ENCODE data around the gene PPEF2.

The PPEF2 gene

DNA sequence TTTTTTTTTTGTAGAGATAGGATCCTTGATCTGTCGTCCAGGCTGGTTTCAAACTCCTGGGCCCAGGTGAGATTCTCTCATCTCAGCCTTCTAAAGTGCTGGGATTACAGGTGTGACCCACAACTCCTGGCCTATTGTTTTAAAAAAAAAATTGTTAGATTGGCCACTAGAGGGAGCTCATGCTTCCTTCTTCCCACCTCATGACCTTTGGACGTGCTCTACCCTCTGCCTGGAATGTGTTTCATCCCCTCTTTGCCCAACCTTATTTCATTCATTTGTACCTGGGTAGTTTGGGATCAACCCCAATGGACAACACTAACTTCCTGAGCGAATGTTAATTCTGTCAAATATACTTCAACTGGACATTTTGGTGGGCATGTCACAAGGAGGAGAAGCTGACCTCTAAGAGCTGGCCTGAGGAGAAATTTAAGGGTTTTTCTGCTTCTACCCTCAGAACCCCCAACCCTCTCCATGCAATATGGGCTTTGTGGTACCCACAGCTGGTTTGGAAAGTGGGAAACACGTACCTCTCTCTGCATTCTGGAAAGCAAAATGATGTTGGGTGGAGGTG is 6.4 kb downstream of the PPEF2 start:
- DNase-seq: peak; percentile 48

DNA sequence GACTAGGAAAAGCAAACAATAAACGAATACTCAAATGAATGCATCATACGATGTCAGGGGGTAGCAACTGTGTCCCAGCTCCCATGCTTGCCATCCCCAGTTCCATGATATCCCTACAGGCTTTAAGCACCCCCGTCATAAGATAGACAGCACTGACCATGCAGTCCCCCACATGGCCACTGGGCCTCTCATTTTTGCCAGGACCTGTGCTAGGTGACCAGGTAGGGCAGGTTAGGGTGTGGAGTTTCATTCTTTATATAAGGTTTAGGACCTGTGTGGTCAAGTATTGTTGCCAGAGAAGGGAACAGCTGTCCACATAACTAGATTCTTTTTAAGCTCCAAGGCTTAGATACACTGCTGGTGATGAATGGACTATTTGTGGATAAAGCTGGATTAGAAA is 9.7 kb downstream of the PPEF2 start:
- DNase-seq: no peak

DNA sequence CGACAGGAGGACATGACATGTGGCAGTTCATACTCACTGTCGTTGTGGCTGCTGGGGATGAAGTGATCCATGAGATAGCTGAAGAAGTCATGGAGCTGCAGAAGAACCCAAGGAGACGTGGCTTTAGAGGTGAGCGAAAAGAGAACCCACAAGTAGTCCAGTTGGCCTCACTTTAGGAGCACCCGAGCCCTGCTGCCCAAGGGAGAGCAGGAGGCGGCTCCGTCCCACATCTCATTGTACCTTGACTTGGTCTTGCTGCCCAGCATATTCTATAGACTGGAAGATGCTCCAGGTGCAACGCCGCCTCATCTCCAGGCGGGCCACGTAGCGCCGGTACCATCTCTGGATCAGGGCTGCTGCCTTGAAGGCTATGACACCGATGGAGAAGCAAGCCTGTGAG is 10.6 kb downstream of the PPEF2 start:
- no peak for DNase-seq

- DNase-seq: no peak
Observed at GRCh38 chr4:75889537-75890199, 12.6 kb downstream of the PPEF2 start.

DNA sequence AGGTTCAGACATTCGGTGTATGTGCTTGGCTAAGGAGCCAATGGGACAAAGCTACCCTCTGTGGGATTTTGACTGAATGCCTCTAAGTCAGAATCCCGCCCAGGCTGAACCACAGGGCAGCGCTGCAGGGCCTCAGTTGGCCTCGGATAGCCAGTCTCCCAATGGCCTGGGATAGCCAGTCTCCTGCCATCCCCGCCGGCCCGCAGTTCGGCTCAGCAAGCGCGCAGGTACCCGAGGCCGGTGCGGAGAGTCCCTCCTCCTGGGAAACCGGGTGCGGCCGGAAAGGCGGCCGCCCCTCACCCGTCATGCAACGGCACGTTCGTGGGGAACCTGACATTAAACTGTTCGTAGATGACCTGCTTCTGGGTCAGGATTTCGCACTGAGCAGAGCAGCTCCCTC is 16.1 kb downstream of the PPEF2 start:
- DNase-seq: no peak

DNA sequence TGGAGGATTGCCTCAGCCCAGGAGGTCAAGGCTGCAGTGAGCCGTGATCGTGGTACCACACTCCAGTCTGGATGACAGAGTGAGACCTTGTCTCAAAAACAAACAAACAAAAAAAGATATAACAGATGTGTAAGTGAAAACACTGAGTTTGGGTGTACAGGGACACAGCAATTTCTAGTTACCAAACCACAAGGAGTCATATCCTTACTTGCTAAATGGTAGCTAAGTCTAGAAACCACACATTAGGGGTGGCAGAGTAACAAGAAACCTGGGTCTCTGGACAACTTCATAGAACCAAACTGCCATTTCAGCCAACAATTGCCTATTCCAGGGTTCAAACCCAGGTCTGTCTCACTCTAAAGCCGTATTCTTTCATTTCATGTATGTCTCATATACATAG is 20.8 kb downstream of the PPEF2 start:
- DNase-seq: no peak

DNA sequence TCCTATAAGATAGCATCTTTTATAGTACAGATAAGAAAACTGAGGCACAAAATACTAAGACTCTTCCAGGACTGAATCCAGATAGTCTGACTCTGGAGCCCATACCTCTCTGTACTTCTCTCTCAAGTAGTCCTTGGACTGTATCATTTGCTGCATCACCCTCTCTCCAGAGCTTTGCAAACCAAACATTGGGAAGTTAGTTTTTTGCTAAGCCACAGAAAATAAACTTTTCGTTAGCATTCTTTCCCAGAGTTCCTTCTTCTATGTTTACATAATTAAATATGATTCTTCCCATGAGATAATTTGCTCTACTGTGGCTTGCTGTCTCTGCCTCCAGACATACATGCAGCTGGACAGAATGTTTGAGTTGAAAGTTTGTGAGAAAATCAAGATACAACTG is 22.0 kb downstream of the PPEF2 start:
- no peak for DNase-seq

GRCh38 chr4:75878246-75878756 is 24.0 kb downstream of the PPEF2 start:
- no peak for DNase-seq

DNA sequence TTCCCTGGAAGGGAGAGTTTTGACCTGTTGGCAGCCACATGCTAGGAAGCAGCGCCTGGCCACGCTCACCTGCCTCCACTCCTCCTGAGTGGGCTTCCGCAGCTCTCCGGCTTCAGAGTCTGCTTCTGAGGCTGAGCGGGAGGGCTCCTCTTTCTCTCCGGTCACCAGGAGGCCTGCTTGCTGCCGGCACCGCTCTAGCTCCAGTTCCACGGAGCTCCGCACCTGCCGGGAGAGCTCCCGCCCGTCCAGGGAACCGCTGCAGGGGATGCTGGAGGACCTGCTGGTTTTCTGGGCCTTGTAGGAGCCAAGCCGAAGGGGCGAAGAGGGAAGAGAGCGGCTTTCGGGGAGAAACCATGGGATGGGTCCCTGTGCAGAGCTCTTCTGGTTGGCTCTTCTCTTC is 26.0 kb downstream of the PPEF2 start:
- DNase-seq: no peak

DNA sequence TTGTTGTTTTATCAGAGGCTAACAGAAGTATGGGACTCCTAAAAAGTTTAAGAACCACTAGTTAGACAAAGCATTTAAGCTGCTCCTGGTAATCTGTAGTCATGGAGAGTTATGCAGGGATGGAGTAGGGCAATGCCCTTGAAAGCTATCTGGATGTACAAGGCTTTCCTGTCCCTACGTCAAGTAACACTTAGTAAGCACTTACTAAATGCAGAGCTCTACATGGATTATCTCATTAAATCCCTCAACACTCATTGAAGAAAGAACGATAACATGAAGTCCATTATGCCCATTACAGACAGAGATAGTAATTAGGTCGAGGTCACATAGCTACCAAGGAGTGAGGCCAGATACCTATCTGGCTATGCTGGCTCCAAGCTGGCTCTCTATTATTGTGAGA is 33.2 kb downstream of the PPEF2 start:
- no peak for DNase-seq

GRCh38 chr4:75867130-75867529 is 35.1 kb downstream of the PPEF2 start:
- DNase-seq: no peak

DNA sequence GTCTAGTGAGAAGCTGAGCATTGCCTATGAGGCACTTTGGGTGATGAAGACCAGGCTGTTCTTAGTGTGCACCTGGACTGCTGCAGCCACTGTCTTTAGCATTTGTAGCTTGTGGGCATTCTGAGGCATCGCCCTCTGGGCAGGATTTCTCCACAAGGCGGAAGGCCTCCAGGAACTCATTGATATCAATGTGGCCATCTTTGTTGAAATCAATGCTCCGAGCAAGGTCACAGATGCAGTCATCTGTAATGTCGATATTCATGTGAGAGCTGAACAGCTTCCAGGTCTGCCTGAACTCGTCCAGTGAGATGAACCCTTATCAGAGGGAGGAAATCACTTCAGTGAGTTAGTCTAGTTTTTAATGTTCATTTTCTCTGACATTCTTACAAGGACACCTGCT is 41.6 kb downstream of the PPEF2 start:
- DNase-seq: no peak

GRCh38 chr4:75858721-75859120 is 43.5 kb downstream of the PPEF2 start:
- no peak for DNase-seq

- no peak for DNase-seq
Observed at GRCh38 chr4:75849461-75849860, 52.8 kb downstream of the PPEF2 start.

GRCh38 chr4:75848891-75849290 is 53.4 kb downstream of the PPEF2 start:
- DNase-seq: no peak

DNA sequence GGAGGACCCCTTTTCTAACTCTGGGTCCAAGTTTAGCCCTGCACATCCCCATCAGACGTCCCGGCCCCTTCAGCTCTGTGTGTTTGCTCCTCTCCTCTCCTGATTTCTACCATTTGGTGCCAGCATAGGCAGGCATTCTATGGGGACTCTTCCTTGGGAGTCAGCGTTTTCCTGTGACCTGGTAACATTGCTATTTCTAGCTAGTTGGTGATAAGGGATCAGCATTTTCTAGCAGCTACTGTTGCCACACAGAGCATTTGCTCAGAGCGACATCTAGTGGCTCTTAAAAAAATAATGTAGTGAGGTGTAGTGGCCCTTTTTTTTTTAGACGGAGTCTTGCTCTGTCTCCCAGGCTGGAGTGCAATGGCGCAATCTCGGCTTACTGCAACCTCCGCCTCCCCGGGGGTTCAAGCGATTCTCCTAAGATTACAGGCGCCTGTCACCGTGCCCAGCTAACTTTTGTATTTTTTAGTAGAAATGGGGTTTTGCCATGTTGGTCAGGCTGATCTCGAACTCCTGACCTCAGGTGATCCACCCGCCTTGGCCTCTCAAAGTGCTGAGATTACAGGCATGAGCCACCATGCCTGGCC is 54.0 kb downstream of the PPEF2 start:
- peak; percentile 89 for DNase-seq

- no peak for DNase-seq
Observed at GRCh38 chr4:75845992-75846391, 56.3 kb downstream of the PPEF2 start.

DNA sequence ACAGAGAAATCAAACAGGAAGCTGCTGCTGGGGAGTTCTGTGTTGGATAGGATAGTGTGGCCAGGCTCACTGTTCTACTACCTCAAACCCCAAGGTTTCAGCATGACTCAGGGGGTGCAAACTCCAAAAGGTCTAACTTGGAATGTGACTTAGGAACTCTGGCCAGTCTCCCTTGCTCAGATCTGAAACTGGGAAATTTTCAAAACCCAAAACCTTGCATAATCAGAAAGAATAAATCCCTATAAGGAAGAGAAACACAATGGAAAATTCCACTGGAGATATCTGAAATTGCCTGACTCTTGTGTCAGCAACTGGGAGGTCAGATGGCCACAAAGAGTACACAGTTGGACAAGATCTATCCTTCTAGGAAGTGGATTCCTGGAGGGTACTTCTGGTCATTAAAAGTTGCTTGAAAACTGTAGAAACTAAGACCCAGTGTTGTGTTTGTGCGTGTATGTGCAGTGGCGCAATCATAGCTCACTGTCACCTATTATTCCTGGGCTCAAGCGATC is 58.0 kb downstream of the PPEF2 start:
- DNase-seq: no peak

GRCh38 chr4:75843596-75843995 is 58.7 kb downstream of the PPEF2 start:
- DNase-seq: no peak

- DNase-seq: no peak
Observed at GRCh38 chr4:75841641-75842520, 60.4 kb downstream of the PPEF2 start.

DNA sequence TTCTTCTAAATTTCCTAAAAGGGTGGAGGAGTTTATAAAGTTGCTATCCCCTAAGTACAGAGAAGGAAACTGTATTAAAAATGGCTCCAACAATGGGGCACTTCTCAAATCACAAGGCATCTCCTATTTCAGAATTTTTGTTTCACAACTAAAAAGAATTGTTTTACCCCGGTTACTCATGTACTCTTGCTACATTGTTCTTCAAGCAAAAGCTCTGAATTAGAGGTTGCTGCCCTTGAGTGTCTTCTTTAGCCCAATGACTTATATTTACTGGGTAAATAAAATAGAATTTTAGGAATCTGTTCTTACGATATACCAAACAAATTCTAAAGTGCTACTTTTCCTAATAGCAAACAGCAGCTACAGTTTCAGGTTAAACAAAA is 67.5 kb downstream of the PPEF2 start:
- DNase-seq: no peak

- no peak for DNase-seq
Observed at GRCh38 chr4:75834095-75834771, 68.0 kb downstream of the PPEF2 start.
